GM19035 (cell line): ENCODE measurements around the gene BSG.
A peak's percentile ranks its signal among the peaks of the same experiment; 100 is the strongest.

Experiments used
- ATAC-seq: cut with Tn5 transposase; IDR thresholded peaks from one replicate; pipeline ENCODE4 v1.9.1; 2021; ENCODE audit not compliant: unreplicated experiment

BSG gene

DNA sequence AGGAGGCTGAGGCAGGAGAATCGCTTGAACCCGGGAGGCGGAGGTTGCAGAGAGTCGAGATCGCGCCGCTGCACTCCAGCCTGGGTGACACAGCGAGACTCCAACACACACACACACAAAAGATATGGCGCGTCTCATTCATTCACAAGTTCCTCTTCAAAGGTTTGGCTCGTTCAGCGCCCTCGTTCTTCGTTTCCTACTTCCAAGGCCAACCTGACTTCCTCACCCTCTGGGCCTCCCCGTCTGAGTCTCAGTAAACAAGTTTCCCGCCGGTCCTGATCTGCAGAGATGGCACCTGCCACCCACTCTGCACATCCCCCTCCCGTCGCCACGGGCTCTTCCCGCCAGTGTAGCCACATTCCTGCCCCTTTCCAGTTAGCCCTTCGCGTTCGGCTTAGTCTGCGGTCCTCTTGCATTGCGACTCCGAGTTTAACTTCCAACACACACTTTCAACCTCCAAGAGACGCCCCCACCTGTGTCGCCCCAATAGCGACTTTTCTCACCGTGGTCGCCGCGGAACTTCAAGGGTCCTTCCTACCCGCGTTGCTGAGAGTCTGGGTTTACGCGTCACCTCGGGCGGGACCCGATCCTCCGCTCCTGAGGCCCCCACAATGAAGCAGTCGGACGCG is 1.3 kb upstream of the BSG start:
- no peak for ATAC-seq

- peak; percentile 4 for ATAC-seq
These were observed 826 bp upstream of the BSG start for GRCh38 chr19:571566-571974.

- peak; percentile 6 for ATAC-seq
These were observed 535 bp downstream of the BSG start for GRCh38 chr19:572743-573518.

GRCh38 chr19:573519-573825 is 1.1 kb downstream of the BSG start:
- no peak for ATAC-seq

GRCh38 chr19:574658-575526 is 2.5 kb downstream of the BSG start:
- no peak for ATAC-seq

DNA sequence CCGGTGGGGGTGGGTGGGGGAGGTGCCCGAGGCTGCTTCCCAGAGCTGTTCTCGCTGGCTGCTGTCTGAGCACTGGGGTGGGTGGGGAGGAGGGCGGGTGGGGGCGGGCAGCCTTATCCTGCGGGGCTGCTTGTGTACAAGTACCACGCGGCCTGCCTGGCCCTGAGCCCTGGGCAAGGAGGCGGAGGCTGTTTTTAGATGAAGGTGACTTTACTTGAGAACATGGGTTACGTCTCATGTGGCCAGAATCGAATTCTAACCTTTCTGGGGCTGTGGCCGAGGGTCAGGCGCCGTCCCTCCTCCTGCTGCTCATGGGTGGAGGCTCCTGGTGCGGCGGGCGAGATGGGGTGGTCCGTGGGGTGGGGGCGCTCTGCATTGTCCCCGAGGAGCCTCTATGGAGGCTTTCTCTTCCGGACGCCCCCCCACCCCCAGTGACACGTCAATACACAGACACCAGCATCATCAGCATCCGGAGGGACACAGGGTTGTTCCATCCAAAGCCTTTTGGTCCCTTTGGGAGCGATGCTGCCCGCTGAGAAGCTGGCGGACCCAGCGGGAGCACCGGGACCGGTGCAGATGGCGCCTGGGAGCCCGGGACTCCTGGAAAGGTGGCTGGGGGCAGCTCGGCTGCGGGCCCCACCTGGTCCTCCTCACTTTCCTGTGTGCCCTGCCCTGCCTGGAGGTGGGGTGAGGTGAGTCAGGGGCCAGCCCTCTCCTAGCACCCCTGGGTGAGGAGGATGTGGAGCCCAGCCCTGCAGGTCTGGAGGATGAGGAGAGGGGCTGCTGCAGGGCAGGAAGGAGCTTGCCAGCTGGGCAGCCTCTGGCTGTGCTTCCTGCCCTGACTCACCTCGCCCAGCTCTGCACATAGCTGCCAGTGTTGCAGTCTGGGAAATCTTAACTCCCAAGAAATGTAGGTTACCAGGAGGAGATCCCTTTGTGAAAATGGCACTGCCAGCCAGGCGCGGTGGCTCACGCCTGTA is 3.4 kb downstream of the BSG start:
- no peak for ATAC-seq

- ATAC-seq: no peak
These were observed 4.5 kb downstream of the BSG start for GRCh38 chr19:576768-577438.

DNA sequence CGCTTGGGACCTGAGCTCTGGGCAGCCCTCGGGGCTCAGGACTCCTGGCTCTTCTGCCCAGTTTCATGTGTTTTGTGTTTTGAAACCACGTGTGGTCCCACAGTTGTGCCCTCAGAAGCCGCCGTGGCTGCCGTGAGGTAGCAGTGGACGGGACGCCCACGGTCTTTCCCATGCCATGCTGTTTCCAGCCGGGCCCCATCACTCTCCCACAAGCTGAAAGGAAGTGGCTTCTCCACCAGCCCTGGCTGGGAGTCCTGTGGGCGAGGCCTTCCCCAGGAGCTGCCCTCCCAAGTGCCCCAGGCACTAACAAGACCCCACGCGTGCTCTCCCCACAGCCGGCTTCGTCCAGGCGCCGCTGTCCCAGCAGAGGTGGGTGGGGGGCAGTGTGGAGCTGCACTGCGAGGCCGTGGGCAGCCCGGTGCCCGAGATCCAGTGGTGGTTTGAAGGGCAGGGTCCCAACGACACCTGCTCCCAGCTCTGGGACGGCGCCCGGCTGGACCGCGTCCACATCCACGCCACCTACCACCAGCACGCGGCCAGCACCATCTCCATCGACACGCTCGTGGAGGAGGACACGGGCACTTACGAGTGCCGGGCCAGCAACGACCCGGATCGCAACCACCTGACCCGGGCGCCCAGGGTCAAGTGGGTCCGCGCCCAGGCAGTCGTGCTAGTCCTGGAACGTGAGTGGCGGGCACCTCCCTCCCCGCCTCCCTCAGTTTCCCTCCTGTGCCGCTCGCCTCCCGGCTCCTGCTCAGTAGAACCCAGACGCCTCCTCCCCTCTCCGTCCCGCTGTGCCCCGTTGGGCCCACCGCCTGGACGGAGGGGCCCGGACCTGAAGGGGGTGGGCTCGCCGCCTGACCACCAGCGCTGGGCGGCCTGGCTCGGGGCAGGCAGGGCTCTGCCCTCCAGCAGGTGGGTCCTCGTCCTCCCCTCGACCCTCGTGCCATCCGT is 5.3 kb downstream of the BSG start:
- ATAC-seq: no peak

- no peak for ATAC-seq
These were observed 6.9 kb downstream of the BSG start for GRCh38 chr19:579111-579841.

DNA sequence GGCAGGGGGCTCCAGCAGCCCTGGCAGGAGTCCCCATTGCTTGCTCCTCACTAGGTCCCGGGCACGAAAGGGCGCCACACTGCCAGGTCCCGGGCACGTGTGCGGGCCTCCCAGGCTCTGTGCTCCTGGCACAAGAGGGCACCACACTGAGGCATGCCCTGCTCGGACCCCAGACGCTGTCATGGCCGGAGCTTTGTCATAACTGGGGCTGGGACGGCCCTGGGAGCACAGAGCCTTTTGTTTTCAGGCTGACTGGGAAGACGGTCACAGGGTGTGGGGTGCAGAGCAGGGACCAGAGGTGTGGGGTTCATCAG is 7.4 kb downstream of the BSG start:
- no peak for ATAC-seq

GRCh38 chr19:580274-580835 is 8.0 kb downstream of the BSG start:
- no peak for ATAC-seq

- ATAC-seq: no peak
These were observed 9.2 kb downstream of the BSG start for GRCh38 chr19:581399-582111.

DNA sequence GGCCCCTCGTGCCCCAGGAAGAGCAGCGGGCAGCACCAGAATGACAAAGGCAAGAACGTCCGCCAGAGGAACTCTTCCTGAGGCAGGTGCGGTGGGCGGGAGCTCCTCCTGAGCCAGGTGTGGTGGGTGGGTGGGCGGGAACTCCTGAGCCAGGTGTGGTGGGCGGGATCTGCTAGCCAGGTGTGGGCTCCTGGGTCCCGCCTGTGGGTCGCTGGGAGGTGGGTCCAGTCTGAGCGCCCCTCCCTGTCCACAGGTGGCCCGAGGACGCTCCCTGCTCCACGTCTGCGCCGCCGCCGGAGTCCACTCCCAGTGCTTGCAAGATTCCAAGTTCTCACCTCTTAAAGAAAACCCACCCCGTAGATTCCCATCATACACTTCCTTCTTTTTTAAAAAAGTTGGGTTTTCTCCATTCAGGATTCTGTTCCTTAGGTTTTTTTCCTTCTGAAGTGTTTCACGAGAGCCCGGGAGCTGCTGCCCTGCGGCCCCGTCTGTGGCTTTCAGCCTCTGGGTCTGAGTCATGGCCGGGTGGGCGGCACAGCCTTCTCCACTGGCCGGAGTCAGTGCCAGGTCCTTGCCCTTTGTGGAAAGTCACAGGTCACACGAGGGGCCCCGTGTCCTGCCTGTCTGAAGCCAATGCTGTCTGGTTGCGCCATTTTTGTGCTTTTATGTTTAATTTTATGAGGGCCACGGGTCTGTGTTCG is 10.3 kb downstream of the BSG start:
- ATAC-seq: no peak

DNA sequence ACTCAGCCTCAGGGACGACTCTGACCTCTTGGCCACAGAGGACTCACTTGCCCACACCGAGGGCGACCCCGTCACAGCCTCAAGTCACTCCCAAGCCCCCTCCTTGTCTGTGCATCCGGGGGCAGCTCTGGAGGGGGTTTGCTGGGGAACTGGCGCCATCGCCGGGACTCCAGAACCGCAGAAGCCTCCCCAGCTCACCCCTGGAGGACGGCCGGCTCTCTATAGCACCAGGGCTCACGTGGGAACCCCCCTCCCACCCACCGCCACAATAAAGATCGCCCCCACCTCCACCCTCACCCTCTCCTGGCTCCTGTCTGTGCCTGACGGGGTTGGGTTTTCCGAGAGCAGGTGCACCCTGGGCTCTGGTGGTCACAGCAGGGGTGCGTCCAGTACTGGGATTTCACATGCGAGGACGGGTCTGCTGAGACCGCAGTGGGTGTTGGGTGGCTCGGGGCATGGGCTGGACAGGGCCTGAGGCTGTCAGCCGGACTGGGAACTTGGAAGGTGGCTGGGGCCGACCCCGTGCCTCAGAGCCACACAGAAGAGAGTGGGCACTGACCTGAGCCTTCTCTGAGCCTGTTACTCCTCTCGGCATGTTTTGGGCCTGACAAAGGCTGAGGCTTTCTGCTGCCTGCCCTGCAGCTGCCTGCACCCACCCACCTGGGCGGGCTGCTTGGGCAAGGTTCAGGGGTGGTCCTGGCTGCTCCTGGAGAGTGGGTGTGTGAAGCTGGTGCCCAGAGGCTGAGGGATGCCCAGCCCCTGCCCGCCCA is 11.0 kb downstream of the BSG start:
- no peak for ATAC-seq

DNA sequence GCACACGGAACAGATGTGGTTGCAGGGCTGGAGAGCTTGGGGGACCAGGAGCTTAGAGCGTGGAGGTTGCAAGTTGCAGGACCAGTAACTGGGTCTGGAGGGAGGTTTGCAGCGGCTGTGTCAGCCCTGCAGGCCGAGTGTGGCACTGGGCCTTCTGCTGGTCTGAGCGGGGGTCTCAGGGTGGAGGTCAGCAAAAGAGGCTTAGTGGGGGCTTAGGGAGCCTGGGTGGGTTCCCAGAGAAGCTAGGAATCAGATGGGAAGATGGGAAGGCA is 11.5 kb downstream of the BSG start:
- ATAC-seq: no peak

DNA sequence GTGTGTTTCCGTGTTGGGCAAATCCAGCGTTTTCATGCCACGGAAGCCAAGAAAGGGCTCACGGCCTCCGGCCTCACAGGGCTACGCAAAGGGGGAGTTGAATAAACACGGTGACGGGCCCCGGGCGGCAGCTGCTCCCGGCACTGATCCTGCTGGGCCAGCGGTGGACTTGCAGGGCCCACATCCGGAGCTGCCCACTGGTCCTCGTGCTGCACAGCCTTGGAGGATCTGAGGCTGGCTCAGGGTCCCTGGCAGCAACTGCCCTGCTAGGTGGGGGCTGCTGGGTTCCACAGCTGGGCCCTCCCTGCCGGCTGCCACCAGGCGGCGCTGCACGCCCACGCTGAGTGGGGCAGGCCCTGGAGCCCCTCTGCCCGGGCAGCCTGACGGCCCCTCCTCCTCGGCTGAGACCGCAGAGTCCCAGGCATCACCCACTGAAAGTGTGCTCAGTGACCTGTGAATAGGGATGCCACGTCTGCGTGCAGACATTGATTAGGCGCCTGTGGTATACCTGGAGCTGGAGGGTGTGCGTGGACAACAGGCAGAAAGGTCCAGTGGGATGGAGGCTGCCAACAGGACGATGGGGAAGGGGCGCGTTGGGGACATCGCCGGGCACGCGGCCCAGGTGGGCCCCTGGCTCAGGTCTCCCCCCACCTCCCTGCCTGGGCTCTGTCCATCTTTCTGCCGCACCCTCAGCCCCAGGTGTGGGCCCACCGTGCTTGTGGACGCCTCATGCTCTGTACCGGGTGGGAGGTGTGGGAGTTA is 12.0 kb downstream of the BSG start:
- ATAC-seq: no peak
